NK-92 (cell line): ENCODE data around the gene AQP6.

Experiments used
- DNase-seq: peaks from one replicate; lab custom pipeline; 2025; ENCODE audit not compliant: unreplicated experiment; lab: John Stamatoyannopoulos, UW

Gene AQP6

DNA sequence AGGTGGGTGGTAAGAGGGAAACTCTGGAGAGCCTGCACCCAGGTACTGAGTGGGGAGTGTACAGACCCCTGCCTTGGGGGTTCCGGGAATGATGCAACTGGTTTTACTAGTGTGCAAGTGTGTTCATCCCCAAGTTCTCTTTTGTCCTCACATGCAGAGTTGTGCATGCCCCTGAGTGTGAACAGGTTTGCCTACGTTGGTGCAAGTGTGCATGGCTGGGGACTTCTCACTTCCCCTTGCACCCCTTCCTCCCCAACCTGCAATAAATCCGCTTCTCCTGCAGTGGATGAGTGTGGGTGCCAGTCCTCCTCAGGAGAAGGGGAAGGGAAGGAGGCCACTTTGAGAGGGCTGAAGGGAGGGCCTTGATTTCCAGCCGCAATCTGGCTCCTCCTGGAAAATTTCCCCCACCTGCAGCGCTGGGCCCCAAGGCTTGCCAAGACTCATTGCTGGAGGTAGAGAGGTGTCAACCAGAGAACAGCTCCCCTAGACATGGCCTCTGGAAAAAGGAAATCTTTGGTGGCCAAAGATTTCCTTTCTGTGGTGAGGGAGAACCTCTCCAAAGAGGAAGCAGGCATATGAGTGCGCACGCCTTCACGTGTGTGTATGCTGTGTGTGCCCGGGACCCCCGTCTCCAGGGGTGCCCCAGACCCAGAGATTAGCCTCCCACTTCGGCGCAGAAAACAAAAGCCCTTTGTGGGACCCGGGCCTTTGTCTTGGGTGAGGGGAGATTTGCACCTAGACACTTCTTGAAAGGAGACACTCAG is 16.7 kb upstream of the AQP6 start:
- no peak for DNase-seq

DNA sequence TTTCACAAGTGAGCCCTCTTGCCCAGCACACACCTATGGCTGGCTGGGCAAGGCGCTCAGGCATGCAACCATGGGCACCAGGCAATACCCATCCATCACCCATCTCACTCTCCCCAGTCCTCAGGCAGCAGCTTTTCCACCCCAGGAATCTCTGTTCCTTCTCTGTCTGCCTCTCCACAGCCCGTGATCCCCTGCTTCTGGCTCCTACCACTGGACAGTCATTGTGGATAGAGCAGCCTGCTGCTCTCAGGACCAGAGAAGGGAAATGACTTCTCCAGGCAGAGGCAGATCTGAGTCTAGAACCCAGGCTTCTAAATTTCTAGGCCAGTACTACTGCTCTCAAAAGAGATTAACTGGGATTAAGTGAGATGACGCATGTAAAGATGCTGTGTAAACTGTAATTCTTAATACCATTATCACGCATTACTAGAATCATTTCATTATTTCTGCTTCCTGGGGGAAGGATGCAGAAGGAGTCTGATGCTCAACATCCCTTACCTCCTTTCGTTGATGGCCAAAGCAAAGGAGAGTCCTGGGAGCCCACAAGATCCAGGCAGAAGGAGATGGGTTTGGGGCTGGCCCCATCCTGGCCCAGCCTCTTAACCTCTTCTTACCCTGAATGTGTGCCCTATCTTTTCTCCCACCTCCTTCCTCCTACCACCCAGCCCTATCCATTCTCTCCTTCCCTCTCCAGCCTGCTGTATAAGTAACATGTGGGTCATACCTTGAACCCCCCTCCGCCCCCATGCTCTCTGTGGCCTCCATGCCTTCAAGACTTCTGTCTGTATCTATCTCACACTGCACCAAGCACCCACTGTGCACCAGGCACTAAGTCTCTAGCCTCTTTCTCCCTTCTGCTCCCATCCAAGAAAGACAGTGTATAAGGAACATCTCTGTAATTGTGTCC is 15.8 kb upstream of the AQP6 start:
- DNase-seq: no peak

DNA sequence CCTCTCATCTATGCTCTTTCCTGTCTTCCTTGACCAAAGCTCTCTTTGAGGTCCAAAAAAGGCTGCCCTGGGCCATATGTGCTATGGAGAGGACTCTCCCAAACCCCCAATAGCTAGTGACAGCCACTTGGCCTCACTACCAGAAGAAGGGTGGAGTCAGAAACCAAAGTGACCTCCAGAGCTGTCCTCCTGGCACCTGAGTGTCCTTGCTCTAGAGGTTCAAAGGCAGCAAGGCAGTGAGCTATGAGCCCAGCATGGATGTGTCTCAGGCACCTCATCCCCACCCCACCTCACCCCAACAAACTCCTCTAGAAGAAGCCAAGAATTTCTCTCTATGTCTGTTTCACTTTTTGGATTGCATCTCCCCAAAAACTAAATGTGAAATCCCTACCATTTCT is 15.2 kb upstream of the AQP6 start:
- DNase-seq: no peak

DNA sequence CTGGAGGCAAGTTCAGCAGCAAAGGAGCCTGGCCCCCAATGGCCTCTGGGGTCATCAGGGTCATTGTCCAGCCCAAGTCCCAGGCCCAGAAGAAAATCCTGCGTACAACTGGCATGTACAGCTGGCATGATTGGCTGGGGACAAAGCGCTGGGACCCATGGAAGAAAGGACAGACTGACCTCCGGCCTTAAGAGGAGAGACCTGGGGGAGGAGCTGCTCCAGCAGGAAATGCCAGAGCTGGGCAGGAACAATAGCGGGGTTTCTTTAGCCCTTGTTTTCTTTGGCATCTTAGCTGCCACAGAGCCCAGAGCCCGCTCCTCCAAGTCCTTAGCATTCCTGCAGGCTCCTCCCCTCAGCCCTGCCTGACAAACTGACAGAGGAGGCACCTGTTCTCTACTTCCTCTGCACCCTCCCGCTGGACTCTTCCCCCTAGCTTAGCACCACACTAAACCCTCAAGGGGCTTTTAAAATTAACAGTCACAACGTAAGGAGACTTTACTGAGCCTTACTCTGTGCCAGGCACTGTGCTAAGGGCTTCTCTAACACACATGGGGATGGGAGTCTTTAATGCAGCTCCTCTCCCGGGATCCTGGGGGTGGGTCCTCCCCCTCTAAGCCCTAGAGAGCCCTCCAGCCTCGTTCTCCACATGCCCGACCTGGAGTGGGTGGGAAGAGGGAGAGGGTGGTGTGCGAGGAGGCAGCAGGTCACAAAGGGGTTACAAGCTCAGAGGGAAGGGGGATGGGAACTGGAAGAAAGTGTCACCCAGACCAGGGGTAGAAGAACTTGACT is 12.9 kb upstream of the AQP6 start:
- no peak for DNase-seq

DNA sequence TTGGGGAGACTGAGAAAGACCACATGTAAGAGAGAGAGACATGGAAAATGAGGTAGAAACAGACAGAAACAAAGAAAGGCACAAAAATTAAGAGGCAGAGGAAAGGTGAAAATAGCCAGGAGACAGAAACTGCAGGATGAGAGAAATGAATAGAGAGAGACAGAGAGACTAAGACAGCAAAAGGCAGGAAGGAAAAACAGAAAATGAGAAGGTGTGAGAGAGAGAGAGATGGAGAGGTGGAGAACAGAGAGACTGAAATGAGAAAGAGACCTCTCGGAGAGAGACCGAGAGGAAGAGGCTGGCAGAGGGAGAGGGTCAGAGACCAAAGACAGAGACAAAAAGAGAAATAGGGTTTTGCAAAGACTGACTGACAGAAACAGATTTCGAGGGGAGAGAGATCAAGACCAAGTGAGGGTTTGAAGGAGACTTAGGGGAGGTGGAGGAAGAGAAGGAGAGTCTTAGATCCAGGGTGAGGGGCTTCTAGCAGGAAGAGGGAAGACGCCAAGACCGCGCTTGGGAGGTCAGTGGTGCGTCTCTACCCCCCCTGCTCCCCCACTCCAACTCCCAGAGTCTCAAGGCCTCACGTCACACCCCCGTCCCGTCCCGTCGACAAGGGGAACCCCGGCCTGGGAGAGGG is 12.2 kb upstream of the AQP6 start:
- DNase-seq: no peak

DNA sequence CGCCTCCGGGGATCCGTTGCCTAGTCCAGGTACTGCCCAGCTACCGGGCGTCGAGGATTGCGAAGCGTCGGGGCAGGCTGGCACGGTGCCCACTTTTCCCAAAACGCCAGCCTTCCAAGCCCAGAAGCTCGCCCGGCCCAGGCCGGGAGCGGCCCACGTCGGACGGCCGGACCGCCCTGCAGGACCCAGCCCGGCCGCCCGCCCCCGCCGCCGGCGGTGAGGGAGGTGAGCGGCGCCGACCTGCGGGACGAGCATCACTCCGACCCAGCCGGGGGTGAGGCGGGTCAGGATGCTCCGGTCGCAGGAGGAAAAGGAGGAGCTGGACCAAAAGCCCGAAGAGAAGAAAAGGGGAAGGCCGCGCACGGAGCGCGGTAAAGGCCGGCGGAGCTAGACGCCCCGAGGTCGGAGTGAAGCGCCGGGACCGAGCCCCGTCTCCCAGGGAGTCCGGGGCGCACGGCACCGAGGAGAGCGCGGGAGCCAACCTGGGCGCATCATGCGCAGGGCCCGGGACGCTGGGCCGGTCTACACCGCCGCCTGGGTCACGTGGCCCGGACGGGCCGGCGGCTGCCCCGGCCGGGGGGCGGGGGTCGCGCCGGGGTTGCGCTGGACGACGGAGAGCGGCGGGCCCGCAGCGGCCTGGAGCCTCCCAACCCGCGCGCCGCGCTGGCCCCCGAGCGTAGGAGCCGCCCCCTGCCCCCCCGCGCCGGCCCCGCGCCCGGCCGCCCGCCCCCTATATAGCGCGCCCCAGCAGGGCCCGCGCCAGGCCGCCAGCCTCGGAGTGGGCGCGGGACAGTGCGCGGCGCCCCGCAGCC is 11.4 kb upstream of the AQP6 start, which contains the start of gene AQP5:
Gene AQP5 (plus strand): TSS at position 762 of the 812 bp plus-strand sequence. CDS start 146 bp downstream, outside the sequence.
- DNase-seq: no peak

DNA sequence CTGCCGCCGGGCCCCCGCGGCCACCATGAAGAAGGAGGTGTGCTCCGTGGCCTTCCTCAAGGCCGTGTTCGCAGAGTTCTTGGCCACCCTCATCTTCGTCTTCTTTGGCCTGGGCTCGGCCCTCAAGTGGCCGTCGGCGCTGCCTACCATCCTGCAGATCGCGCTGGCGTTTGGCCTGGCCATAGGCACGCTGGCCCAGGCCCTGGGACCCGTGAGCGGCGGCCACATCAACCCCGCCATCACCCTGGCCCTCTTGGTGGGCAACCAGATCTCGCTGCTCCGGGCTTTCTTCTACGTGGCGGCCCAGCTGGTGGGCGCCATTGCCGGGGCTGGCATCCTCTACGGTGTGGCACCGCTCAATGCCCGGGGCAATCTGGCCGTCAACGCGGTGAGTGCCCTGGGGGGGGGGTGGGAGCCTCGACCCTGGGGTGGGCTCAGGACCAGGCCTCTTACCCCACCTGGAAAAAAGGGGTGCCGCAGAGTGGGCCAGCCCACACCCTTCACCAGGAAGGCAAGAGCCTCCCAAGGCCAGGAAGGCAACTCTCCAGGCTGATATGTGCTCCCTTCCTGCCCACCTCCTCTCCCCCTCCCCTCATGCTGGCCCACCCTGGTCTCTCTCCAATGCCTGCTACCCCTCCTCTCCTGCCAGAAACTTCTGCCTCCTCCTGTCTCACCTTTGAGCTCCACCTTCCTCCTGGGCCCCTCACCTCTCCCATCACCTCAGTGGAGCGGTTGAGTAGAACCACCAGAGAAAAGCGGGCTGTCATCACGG is 10.6 kb upstream of the AQP6 start:
- DNase-seq: no peak

DNA sequence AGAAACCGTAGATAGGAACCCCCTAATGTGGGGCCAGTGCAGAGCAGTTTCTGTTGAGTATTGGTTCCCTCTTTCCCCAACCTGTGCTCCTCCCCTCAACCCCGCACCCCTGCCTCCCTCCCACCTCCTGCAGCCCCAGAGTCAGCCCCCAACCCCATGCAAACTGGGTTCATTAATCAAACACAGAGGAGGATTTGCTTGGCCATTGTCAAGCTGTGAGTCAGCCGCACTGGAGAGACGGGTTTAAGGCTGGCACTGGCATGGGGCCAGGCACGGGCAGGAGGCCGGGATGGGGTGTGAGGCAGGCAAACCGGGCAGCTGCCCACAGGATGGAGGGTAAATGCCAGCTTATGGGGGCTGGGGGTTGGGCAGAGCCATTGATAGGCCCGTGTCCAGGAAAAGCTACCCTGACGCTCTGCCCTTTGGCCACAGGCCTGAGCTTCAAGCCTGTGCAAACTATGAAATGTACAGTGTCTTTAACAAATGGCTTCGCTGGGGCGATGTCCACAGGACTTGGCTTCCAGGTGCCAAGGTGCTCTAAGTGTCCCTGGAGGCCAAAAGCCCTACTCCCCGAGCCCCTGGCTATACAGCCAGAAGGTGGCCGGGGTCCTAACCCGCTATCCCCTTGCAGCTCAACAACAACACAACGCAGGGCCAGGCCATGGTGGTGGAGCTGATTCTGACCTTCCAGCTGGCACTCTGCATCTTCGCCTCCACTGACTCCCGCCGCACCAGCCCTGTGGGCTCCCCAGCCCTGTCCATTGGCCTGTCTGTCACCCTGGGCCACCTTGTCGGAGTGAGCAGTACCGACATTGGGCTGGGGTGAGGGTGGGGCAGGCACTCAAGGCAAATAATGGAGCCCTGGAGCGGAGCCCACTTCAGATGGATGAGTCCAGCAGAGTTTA is 9.6 kb upstream of the AQP6 start:
- DNase-seq: no peak

DNA sequence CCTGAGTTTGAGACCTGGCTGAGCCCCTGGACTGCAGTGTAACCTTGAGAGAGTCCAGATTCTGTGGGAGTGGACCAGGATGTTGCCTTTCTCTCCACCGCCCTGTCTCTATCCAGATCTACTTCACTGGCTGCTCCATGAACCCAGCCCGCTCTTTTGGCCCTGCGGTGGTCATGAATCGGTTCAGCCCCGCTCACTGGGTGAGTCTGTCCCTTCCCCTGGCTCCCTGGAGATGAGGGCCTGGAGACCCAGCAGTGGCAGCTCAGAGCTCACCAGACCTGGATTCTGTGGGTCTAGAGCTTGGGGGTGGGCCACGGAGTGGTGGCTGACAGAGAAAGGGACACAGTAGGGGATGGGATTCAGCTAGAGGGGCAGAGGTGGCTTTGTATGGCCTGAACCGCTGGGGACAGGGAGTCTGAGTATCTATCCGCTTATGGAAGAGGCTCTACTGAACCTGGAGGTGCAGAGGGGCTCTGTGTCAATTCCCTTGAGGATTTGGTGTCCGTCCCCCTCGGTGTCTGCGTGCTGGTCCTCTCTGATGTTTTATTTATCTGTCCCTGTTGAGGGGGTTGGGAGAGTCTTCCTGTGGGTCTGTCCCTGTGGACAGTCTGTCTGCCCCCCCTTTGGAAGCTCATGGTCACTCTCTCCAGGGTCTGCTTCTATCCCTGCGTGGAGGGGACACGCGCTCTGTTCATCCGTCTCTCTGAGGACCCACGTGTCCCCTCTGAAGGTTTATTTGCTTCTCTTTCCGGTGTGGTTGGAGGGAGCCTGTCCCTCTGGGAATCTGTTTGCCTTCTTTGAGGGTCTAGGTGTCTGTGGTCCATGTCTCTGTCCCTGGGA is 8.6 kb upstream of the AQP6 start:
- no peak for DNase-seq

DNA sequence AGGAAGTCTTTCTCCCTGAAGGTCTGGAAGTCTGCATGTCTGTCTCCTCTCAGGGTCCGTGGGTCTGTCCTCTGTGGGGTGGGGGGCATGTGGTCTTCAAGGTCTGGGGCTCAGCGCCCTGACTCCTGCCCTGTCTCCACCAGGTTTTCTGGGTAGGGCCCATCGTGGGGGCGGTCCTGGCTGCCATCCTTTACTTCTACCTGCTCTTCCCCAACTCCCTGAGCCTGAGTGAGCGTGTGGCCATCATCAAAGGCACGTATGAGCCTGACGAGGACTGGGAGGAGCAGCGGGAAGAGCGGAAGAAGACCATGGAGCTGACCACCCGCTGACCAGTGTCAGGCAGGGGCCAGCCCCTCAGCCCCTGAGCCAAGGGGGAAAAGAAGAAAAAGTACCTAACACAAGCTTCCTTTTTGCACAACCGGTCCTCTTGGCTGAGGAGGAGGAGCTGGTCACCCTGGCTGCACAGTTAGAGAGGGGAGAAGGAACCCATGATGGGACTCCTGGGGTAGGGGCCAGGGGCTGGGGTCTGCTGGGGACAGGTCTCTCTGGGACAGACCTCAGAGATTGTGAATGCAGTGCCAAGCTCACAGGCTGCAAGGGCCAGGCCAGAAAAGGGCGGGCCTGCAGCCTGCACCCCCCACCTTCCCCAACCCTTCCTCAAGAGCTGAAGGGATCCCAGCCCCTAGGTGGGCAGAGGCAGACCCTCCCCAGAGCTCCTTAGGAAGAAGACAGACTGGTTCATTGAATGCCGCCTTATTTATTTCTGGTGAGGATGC is 7.7 kb upstream of the AQP6 start:
- DNase-seq: no peak

DNA sequence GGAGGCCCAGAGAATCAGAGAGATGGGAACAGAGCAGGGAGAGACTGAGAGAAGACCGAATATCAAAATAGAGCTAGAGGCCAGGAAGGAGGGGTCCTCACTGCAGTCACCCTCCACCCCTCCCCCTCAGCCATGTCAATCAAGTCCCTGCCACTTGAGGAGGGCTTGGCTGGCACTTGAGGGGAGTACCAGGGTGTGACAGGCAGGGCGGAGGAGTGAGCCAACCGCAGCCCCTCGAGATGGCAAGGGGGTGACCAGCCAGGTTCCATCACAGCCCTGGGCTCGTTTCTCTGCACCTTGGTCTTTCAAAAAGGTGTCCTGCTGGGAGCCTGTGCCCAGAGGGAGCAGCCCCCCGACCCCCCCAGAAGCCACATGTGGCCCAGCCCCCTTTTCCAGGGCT is 6.9 kb upstream of the AQP6 start:
- no peak for DNase-seq

DNA sequence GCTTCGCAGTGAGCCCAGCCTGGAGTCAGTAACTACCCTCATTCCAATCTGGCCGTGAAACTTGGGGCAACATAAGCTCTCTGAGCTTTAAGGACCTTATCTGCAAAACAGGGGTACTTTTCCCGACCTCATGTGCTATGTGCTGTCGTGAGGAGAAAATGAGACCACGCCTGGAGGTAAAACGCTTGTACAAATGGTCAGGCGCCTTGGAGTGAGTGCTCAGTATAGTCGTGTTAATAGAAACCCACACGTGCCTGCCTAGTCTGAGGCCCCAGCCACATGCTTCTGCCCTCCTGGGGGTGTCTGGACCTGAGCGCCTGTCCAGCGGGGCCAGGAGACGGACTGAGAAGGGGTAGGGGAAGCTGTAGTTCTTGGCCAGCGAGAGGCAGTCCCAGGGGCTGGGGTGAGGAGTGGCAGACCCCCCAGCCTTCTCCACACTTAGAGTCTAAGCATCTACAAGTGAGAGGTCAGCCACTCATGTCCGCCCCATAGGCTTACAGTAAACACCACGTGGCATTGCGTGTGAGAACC is 6.2 kb upstream of the AQP6 start:
- no peak for DNase-seq

DNA sequence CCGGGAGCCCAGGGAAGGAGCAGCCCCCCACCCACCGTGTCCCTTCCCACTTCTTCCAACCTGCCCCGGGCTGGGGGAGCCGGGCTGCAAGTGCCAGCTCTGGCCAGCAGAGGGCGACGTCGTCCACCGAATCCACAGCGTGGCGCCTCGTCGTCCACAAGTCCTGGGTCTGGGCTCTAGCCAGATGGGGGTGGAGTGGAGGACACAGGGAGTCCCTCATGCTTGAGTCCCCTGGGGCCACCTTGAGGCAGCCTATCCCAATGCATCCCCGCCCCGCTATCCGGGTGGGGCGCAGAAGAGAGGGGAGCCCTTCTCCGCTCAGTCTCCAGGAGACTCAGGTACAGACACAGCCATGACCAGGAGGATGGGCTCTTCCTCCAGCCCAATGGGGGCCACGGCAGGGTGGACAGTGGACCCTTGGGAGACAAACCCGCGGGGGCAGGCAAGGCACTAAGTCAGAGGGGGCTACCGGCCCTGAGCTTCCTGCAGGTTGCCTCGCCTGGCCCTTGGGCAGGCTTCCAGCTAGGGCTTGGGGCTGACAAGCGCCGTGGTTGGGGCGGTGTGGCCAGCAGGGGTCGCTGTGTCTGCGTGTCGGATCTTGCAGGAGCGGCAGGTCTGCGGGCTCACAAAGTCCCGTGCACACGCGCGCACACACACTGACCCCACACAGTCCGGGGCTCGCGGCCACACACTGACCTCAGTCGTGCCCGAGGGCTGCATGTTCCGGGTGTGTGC is 5.5 kb upstream of the AQP6 start:
- no peak for DNase-seq

DNA sequence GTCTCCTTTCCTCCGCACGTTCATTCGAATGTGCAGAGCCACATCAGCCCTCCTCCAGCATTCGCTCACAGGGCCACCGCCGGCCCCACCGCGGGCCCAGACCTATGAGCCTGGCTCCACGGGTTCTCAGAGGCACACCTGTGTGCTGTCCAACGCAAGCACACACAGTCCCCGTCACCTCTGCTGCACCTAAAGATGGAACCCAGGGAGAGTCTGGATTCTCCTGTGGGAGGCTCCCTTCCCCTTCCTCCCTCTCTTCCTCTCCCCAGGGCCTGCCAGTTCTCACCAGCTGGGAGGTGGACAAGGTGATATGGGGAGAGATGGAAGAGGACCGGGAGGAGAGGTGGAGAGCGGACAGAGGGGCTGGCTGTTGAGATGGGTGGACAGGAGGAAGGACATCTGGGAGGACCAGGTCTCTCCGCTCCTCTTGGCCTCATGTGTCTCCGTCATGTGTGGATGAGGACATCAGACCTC is 4.9 kb upstream of the AQP6 start:
- DNase-seq: no peak

DNA sequence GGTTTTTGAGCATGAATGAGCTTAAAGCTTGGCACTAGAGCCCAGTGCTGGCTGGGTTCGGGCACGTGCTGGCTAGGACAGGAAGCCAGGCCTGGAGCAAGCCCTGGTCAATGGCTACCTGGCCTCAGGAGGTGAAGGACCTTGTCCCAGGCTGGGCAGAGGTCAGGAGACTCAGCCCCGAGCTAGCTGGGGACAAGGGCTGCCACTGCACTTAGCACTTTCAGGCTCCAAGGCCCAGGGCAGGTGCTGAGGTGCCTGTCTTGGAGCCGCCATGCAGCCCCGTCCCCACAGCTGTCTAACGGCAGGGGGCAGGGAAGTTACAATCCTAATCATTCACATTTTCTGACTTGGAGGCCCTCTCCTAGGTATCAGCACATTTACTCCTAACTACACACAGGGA is 4.3 kb upstream of the AQP6 start:
- no peak for DNase-seq

DNA sequence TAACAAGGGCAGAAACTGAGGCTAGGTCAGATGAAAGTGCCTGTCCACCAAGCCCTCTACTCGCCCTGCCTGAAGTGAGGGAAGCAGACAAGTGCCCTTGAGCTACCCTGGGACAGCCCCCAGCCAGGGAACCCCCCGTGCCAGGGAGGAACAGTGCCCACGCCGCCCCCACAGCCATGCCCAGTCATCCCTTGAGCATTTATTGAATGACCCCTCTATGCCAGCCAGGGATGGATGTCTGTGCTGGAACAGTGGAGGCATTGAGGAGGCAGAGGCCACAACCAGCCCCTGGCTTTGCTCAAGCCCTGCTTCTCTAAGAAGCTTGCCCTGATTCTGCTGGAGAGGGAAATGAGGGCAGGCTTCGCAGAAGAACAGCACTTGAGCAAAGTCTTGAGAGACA is 3.7 kb upstream of the AQP6 start:
- no peak for DNase-seq
